GM12865 (cell line): ENCODE measurements around the gene FAAP100.
"Not testable (repeated sequence)": the region's sequence is repeated elsewhere in the genome, so short reads cannot be mapped to it uniquely, and the experiment has no call there.

Experiments used
- DNase-seq: peaks from one replicate; pipeline ENCODE4 v3.0.0; 2010; ENCODE audit warnings: low read depth
- H3K4me3 ChIP-seq: 2 replicates; pipeline ENCODE4 v1.5.1; 2011; ENCODE audit warnings: mild to moderate bottlenecking, low read depth, low read length, control low read depth
- CTCF ChIP-seq: IDR thresholded peaks from 2 replicates; pipeline ENCODE4 v1.5.1; 2011; ENCODE audit warnings: low read length, control low read depth, low read depth, inconsistent platforms; ENCODE audit not compliant: insufficient read depth; ENCODE audit errors: missing control alignments

Gene FAAP100

DNA sequence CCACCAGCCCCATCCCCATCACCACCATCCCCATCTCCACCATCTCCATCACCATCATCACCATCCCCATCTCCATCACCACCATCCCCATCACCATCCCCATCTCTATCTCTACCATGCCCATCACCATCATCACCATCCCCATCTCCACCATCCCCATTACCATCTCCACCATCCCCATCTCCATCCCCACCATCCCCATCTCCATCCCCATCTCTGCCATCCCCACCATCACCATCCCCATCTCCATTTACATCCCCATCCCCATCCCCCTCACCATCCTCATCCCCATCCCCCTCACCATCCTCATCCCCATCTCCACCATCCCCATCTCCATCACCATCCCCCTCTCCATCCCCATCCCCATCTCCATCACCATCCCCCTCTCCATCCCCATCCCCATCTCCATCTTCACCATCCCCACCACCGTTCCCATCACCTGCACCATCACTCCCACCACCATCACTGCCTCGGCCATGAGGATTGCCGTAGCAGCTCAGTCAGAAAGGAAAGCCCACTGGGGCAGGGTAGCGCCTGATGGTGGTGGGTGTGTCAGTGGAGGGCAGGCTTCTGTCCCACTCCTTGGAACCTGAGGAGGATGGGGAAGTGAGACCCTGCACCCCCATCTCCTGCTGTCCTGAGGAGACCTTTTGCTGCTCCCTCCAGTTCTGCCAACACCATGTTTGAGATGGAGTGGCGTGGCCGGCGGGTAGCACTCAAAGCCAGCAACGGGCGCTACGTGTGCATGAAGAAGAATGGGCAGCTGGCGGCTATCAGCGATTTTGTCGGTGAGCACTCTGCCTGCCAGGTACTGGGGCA lies 16.5 kb downstream of the FAAP100 start:
- DNase-seq = no peak

GRCh38 chr17:81535007-81535328 lies 17.2 kb downstream of the FAAP100 start:
- no peak overlapping the region for H3K4me3 ChIP-seq
- DNase-seq = no peak
- no peak for TF ChIP-seq CTCF

More for the DNA sequence above, 16.5 kb downstream of the FAAP100 start:
- TF ChIP-seq CTCF = no peak
- H3K4me3 ChIP-seq = no peak overlapping the region

- H3K4me3 ChIP-seq = no peak overlapping the region
- DNase-seq = no peak
- TF ChIP-seq CTCF = no peak
Measured at GRCh38 chr17:81534157-81535006, 17.8 kb downstream of the FAAP100 start.

DNA sequence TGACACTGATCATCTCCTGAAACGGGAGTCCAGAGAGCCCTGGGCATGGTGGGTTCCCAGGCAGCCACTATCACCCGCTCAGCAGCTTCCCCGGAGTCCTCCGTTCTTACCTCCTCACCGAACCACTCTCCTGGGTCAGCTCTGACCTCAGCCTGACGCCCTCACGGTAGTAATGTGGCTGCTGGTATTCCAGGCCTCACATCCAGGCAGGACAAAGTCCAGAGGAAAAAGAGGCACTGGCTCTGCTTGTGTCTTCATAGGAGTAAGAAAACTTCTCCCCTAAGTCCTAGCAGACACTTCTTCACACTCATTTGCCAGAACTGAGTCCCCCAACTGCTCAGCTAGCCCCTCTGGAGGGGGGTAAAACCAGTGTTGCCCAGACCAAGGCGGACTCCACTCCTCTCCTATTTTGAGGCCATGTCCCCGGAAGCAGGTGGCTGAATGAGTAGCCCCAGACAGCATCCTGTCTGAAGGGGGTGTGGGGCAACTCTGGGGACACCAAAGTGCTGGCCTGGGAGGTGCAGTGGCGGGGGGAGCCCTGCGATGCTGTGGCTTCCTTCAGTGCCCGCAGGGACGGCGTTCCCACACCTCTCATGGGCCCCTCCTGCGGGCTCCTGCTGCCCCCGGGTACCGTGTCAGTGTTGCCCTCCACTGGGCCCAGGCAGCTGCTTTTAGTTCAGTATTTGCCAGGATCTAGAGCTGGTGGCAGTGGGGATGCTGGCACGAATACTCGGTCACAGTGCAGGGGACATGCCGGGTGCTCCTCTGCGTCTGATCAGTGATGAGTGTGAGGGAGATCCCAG lies 18.6 kb downstream of the FAAP100 start:
- DNase-seq = peak; percentile 33
- H3K4me3 ChIP-seq = no peak overlapping the region
- no peak for TF ChIP-seq CTCF

GRCh38 chr17:81532490-81533287 lies 19.5 kb downstream of the FAAP100 start:
- TF ChIP-seq CTCF = no peak
- no peak for DNase-seq
- no peak overlapping the region for H3K4me3 ChIP-seq

- H3K4me3 ChIP-seq, DNase-seq: not testable (repeated sequence)
Measured at GRCh38 chr17:81531998-81532404, 20.2 kb downstream of the FAAP100 start.

DNA sequence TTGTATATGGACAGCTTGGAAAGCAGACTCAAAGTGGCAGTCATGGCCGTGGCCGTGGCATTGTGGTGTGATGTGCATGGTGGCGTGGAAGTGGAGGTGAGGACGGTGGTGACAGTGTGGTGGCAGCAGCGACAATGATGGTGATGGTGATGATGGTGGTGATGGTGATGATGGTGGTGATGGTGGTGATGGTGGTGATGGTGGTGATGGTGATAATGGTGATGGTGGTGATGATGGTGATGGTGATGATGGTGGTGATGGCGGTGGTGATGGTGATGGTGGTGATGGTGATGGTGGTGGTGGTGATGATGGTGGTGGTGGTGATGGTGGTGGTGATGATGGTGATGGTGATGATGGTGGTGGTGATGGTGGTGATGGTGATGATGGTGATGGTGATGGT lies 21.1 kb downstream of the FAAP100 start:
- H3K4me3 ChIP-seq, DNase-seq: not testable (repeated sequence)
